HG02759 (cell line): ENCODE measurements around the gene GPX1.

Source experiments
- ATAC-seq: cut with Tn5 transposase; IDR thresholded peaks from one replicate; pipeline ENCODE4 v1.9.1; 2021; ENCODE audit warnings: mild to moderate bottlenecking, moderate library complexity; ENCODE audit not compliant: unreplicated experiment

The GPX1 gene

GRCh38 chr3:49313896-49314688 is 44.1 kb downstream of the GPX1 start:
- no peak for ATAC-seq

- ATAC-seq: no peak
These were observed 46.9 kb downstream of the GPX1 start for GRCh38 chr3:49311283-49311682.

DNA sequence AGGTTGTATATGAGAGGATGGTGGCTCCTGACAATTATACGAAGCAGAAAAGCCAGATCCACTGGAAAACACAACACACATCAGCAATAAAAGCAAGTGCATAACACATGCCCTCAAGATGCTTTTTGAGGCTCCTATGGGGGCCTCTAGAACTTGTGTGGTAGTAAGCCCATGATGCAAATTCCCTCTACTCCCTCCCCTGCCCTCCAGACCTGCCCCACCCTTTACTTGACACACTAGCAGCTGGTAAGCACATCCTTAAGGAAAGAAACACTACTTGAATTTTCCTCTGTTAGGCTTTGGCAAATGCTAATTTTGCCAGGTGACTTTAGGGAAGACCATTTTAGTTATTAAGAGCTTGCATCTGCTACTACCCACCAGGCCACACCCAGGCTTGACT is 47.5 kb downstream of the GPX1 start:
- ATAC-seq: no peak
